ENCODE data around the gene PDZD2.

PDZD2 gene

GRCh38 chr5:31884896-31885295 lies 246.0 kb downstream of the PDZD2 start:
- DNase-seq (ENCODE audit: low spot score) = no peak

GRCh38 chr5:31886206-31886605 lies 247.3 kb downstream of the PDZD2 start:
- no peak for DNase-seq (ENCODE audit: low spot score)

- no peak for DNase-seq (ENCODE audit: low spot score)
These were observed 248.6 kb downstream of the PDZD2 start for GRCh38 chr5:31887556-31887955.

- DNase-seq (ENCODE audit: low spot score) = no peak
These were observed 249.6 kb downstream of the PDZD2 start for GRCh38 chr5:31888564-31888963.

GRCh38 chr5:31889001-31889561 lies 250.2 kb downstream of the PDZD2 start:
- no peak for DNase-seq (ENCODE audit: low spot score)

- DNase-seq (ENCODE audit: low spot score) = no peak
These were observed 251.1 kb downstream of the PDZD2 start for GRCh38 chr5:31890046-31890445.

- no peak for DNase-seq (ENCODE audit: low spot score)
These were observed 255.2 kb downstream of the PDZD2 start for GRCh38 chr5:31894141-31894540.

- no peak for DNase-seq (ENCODE audit: low spot score)
These were observed 256.4 kb downstream of the PDZD2 start for GRCh38 chr5:31895199-31895820.

GRCh38 chr5:31898036-31898632 lies 259.2 kb downstream of the PDZD2 start:
- no peak for DNase-seq (ENCODE audit: low spot score)

- no peak for DNase-seq (ENCODE audit: low spot score)
These were observed 261.4 kb downstream of the PDZD2 start for GRCh38 chr5:31900296-31900865.

GRCh38 chr5:31901807-31902530 lies 263.0 kb downstream of the PDZD2 start:
- no peak for DNase-seq (ENCODE audit: low spot score)

- DNase-seq (ENCODE audit: low spot score) = no peak
These were observed 269.5 kb downstream of the PDZD2 start for GRCh38 chr5:31908396-31908795.

- no peak for DNase-seq (ENCODE audit: low spot score)
These were observed 270.1 kb downstream of the PDZD2 start for GRCh38 chr5:31909073-31909472.

GRCh38 chr5:31911291-31912265 lies 272.6 kb downstream of the PDZD2 start:
- DNase-seq (ENCODE audit: low spot score) = no peak

- DNase-seq (ENCODE audit: low spot score) = no peak
These were observed 274.9 kb downstream of the PDZD2 start for GRCh38 chr5:31913808-31914207.

- no peak for DNase-seq (ENCODE audit: low spot score)
These were observed 277.4 kb downstream of the PDZD2 start for GRCh38 chr5:31916327-31916726.

GRCh38 chr5:31918739-31919138 lies 279.8 kb downstream of the PDZD2 start:
- no peak for DNase-seq (ENCODE audit: low spot score)

GRCh38 chr5:31921852-31922305 lies 282.9 kb downstream of the PDZD2 start:
- DNase-seq (ENCODE audit: low spot score) = no peak

GRCh38 chr5:31924005-31924404 lies 285.1 kb downstream of the PDZD2 start:
- DNase-seq (ENCODE audit: low spot score) = no peak

- DNase-seq (ENCODE audit: low spot score) = no peak
These were observed 292.9 kb downstream of the PDZD2 start for GRCh38 chr5:31931874-31932273.

GRCh38 chr5:31934156-31934555 lies 295.2 kb downstream of the PDZD2 start:
- no peak for DNase-seq (ENCODE audit: low spot score)
